IPS-18a (cell line): ENCODE results near the gene SLC25A53.

Experiments
- H3K27ac ChIP-seq: one replicate; pipeline ENCODE4 v1.5.1; 2013; ENCODE audit warnings: low read length
- H3K27me3 ChIP-seq: one replicate; pipeline ENCODE4 v1.6.1; 2013; ENCODE audit warnings: mild to moderate bottlenecking, low read length; ENCODE audit not compliant: control insufficient read depth, insufficient read depth
- H3K36me3 ChIP-seq: one replicate; pipeline ENCODE4 v1.6.1; 2013; ENCODE audit warnings: low read depth, low read length; ENCODE audit not compliant: control insufficient read depth
- H3K4me1 ChIP-seq: one replicate; pipeline ENCODE4 v1.6.1; 2013; ENCODE audit warnings: low read depth, low read length; ENCODE audit not compliant: control insufficient read depth
- H3K4me3 ChIP-seq: one replicate; pipeline ENCODE4 v1.5.1; 2013; ENCODE audit warnings: low read length
- H3K9ac ChIP-seq: one replicate; pipeline ENCODE4 v1.6.1; 2013; ENCODE audit warnings: mild to moderate bottlenecking, low read length, moderate library complexity
- H3K9me3 ChIP-seq: one replicate; pipeline ENCODE4 v1.6.1; 2013; ENCODE audit warnings: low read depth, low read length; ENCODE audit not compliant: control insufficient read depth

The SLC25A53 gene

DNA sequence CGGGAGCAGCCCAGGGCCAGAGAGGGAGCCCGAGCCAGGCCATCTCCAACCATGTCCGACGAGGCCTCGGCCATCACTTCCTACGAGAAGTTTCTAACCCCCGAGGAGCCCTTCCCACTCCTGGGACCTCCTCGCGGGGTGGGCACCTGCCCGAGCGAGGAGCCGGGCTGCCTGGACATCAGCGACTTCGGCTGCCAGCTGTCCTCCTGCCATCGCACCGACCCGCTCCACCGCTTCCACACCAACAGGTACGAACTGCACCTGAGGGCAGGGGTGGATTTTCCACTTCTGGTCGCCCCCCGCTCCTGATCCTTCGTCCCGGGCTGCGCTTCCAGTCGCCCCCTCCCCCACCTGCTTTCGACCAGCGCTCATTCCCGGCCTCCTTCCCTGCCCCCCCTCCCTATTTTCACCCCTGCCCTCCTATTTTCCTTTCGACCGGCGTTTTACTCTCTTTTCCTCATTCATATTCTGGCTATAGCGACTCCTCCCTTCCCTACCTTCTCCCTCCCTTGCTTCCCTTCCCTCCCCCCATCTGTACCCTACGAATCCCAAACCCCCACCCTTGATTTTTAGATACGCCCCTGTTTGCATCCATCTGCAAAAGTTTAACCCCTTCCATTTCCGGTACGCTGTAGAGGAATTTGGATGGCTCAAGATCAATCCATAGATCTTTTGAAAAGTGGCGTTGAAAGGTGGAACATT lies 10.1 kb upstream of the SLC25A53 start:
- H3K27ac ChIP-seq, result no peak overlapping the region
- H3K4me3 ChIP-seq, result peak overlapping the region; percentile 89
- no peaks in the 10 kb centered on the region for H3K36me3 ChIP-seq
- peaks cover 6% of the 10 kb centered on the region for H3K4me1 ChIP-seq
- H3K9ac ChIP-seq, result peak overlapping the region; percentile 69
- H3K27me3 ChIP-seq, result peaks cover 6% of the 10 kb centered on the region
- no peaks in the 10 kb centered on the region for H3K9me3 ChIP-seq

GRCh38 chrX:104165894-104166734 lies 9.3 kb upstream of the SLC25A53 start, which contains the start of gene FAM199X:
TSS of gene FAM199X (plus strand) at chrX:104166453. CDS start at chrX:104166786, 333 bp downstream.
- H3K4me1 ChIP-seq, result peaks cover 6% of the 10 kb centered on the region
- H3K9ac ChIP-seq, result peak within 1 kb of the TSS; percentile 69
- H3K27me3 ChIP-seq, result peaks cover 6% of the 10 kb centered on the region
- no peaks in the 10 kb centered on the region for H3K9me3 ChIP-seq
- H3K36me3 ChIP-seq, result no peaks in the 10 kb centered on the region
- H3K27ac ChIP-seq, result no peak within 1 kb of the TSS
- peak within 1 kb of the TSS; percentile 89 for H3K4me3 ChIP-seq

- no peak overlapping the region for H3K27ac ChIP-seq
- H3K36me3 ChIP-seq, result no peaks in the 10 kb centered on the region
- no peaks in the 10 kb centered on the region for H3K4me1 ChIP-seq
- H3K9me3 ChIP-seq, result no peaks in the 10 kb centered on the region
- no peak overlapping the region for H3K9ac ChIP-seq
- no peak overlapping the region for H3K4me3 ChIP-seq
- no peaks in the 10 kb centered on the region for H3K27me3 ChIP-seq
These were observed 5.8 kb downstream of the SLC25A53 start for GRCh38 chrX:104151037-104151436.

DNA sequence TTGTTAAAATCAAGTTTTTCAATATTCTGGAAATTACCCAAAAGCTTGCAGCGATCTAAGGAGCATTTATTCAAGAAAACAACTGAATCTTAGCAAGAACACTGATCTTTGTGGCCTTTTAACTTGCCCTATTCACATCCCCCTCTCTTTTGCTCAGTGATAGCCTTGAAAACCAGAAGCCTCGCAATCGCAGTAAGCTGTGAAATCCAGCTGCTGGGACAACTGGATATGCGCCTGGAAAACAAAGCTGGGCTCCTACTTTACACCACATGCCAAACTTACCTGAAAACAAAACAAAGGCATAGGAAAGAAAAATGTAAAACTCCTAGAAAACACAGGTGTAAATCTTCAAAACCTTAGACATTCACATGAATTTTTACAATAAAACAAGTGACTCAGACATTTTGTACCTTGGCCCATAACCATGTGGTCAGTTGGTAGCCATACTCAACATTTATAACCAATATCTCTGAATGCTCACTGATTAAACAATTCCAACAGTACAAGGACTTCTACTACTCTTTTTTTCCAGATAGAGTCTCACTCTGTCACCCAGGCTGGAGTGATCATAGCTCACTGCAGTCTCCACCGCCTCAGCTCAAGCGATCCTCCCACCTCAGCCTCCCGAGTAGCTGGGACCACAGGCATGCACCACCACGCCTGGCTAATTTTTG lies 15.6 kb downstream of the SLC25A53 start:
- H3K27ac ChIP-seq, result no peak overlapping the region
- H3K4me1 ChIP-seq, result no peaks in the 10 kb centered on the region
- no peak overlapping the region for H3K4me3 ChIP-seq
- no peaks in the 10 kb centered on the region for H3K27me3 ChIP-seq
- no peak overlapping the region for H3K9ac ChIP-seq
- H3K36me3 ChIP-seq, result no peaks in the 10 kb centered on the region
- no peaks in the 10 kb centered on the region for H3K9me3 ChIP-seq

DNA sequence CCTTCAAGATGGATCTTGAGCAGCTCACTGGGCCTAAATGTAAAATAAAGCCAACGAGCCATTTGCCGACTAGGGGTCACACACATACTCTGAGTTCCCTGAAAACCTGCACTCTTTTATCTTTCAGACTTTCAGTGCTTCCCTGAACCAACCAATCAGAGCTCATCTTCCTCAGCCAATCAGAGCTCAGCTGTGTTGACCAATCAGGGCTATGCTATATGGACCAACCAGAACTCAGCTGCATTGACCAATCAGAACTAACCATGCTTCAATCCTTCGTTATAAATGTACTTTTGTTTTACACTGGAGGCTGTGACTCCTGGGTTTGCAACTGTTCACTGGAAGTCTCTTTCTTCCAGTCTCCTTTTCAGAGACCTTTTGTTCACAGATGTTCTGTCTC lies 19.3 kb downstream of the SLC25A53 start:
- Histone ChIP-seq H3K9ac (no peak overlapping the region), H3K27ac (no peak overlapping the region)

DNA sequence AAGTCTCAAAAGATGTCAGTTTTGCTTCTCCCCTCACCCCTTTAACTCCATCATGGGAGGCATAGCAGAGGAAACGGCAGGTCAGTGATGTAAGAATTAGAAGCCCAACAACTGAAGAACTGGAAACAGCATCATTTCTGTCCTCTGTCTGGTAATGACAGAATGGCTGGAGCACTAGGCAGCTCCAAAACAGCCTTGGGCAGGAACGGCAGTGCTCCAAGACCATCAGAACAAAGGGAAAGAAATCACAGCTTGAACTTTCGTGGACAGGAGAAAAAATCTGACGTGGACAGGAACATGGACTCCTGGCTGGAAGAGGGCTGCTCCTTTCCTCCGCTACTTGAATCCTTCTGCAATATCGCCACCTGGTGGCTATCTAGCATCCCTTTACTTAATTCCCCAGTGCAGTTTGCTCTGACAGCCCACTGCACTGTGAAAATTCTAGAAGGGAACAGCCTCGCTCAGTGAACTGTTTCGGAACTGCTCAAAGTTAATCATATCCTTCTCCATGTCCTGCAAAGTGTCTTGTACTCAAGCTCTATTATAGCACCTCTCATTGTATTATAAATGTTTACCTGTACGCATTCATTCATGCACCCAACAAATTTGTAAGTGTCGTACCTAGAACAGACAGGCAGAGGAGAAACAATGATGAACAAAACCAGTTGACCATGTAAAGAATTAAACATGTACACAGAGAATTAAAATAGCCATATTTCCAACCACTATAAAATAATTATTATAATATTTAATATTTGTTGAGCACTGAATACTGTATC lies 20.4 kb downstream of the SLC25A53 start:
- no peaks in the 10 kb centered on the region for H3K36me3 ChIP-seq
- no peak overlapping the region for H3K27ac ChIP-seq
- H3K9me3 ChIP-seq, result no peaks in the 10 kb centered on the region
- H3K27me3 ChIP-seq, result no peaks in the 10 kb centered on the region
- H3K4me1 ChIP-seq, result no peaks in the 10 kb centered on the region
- H3K4me3 ChIP-seq, result peak overlapping the region; percentile 34
- no peak overlapping the region for H3K9ac ChIP-seq

More for the DNA sequence above, 19.3 kb downstream of the SLC25A53 start:
- H3K4me1 ChIP-seq, result no peaks in the 10 kb centered on the region
- H3K9me3 ChIP-seq, result no peaks in the 10 kb centered on the region
- H3K27me3 ChIP-seq, result no peaks in the 10 kb centered on the region
- no peaks in the 10 kb centered on the region for H3K36me3 ChIP-seq
- H3K4me3 ChIP-seq, result no peak overlapping the region

- Histone ChIP-seq H3K9ac (no peak overlapping the region), H3K4me1 (no peaks in the 10 kb centered on the region), H3K27ac (no peak overlapping the region), H3K4me3 (no peak overlapping the region), H3K36me3 (no peaks in the 10 kb centered on the region), H3K27me3 (no peaks in the 10 kb centered on the region), H3K9me3 (no peaks in the 10 kb centered on the region)
These were observed 21.1 kb downstream of the SLC25A53 start for GRCh38 chrX:104135677-104136076.

GRCh38 chrX:104134583-104135261 lies 22.1 kb downstream of the SLC25A53 start:
- Histone ChIP-seq H3K36me3 (no peaks in the 10 kb centered on the region), H3K4me1 (no peaks in the 10 kb centered on the region), H3K27me3 (no peaks in the 10 kb centered on the region), H3K4me3 (no peak overlapping the region), H3K9me3 (no peaks in the 10 kb centered on the region), H3K9ac (no peak overlapping the region), H3K27ac (no peak overlapping the region)

DNA sequence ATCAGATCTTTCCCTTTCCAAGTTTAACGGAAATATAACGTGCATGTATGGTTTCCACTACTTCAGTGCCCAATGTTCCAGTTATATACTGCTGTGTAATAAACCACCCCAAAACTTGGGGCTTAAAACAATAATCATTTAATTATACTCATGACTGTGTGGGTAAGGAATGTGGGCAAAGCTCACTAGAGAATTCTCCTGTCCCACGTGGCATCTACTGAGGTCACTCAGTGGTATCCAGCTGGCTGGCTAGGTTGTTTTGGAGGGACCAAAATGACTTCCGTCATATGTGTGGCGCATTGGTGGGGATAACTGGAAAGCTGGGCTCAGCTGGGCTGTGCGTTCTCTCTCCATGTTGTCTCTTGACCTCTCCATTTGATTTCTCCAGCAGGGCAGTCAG lies 26.0 kb downstream of the SLC25A53 start:
- Histone ChIP-seq H3K27me3 (no peaks in the 10 kb centered on the region), H3K4me1 (no peaks in the 10 kb centered on the region), H3K9me3 (no peaks in the 10 kb centered on the region), H3K4me3 (no peak overlapping the region), H3K9ac (no peak overlapping the region), H3K36me3 (no peaks in the 10 kb centered on the region), H3K27ac (no peak overlapping the region)

- Histone ChIP-seq H3K36me3 (no peaks in the 10 kb centered on the region), H3K9ac (no peak overlapping the region), H3K4me3 (no peak overlapping the region), H3K9me3 (no peaks in the 10 kb centered on the region), H3K27me3 (no peaks in the 10 kb centered on the region), H3K4me1 (no peaks in the 10 kb centered on the region), H3K27ac (no peak overlapping the region)
These were observed 30.0 kb downstream of the SLC25A53 start for GRCh38 chrX:104126856-104127255.
